ENCODE data around the gene ELL.
A peak's percentile ranks its signal among the peaks of the same experiment; 100 is the strongest.

ELL gene

GRCh38 chr19:18481505-18482222, 40.2 kb downstream of the ELL start:
- no peak for TF ChIP-seq CTCF (IDR thresholded peaks at IDR 0.05; ENCODE audit: low read depth, low read length, missing control alignments)
- H3K4me3 ChIP-seq (ENCODE audit: low read depth, low read length) = no peak overlapping the region
- no peak for DNase-seq (ENCODE audit: low read depth)

- no peak for TF ChIP-seq CTCF (IDR thresholded peaks at IDR 0.05; ENCODE audit: low read depth, low read length, missing control alignments)
- no peak overlapping the region for H3K4me3 ChIP-seq (ENCODE audit: low read depth, low read length)
- no peak for DNase-seq (ENCODE audit: low read depth)
Observed at GRCh38 chr19:18480006-18480691, 41.7 kb downstream of the ELL start.

GRCh38 chr19:18478545-18479311, 43.1 kb downstream of the ELL start:
- no peak overlapping the region for H3K4me3 ChIP-seq (ENCODE audit: low read depth, low read length)
- no peak for TF ChIP-seq CTCF (IDR thresholded peaks at IDR 0.05; ENCODE audit: low read depth, low read length, missing control alignments)
- peak; percentile 62 for DNase-seq (ENCODE audit: low read depth)

- no peak for TF ChIP-seq CTCF (IDR thresholded peaks at IDR 0.05; ENCODE audit: low read depth, low read length, missing control alignments)
- no peak for DNase-seq (ENCODE audit: low read depth)
- H3K4me3 ChIP-seq (ENCODE audit: low read depth, low read length) = no peak overlapping the region
Observed at GRCh38 chr19:18477974-18478373, 43.9 kb downstream of the ELL start.

- TF ChIP-seq CTCF (IDR thresholded peaks at IDR 0.05; ENCODE audit: low read depth, low read length, missing control alignments) = no peak
- no peak for DNase-seq (ENCODE audit: low read depth)
- no peak overlapping the region for H3K4me3 ChIP-seq (ENCODE audit: low read depth, low read length)
Observed at GRCh38 chr19:18477042-18477779, 44.7 kb downstream of the ELL start.

GRCh38 chr19:18476507-18477041, 45.3 kb downstream of the ELL start:
- TF ChIP-seq CTCF (IDR thresholded peaks at IDR 0.05; ENCODE audit: low read depth, low read length, missing control alignments) = no peak
- no peak for DNase-seq (ENCODE audit: low read depth)
- no peak overlapping the region for H3K4me3 ChIP-seq (ENCODE audit: low read depth, low read length)
